Neural cell (in vitro differentiated cells): ENCODE measurements around the gene PPFIA1.

Source experiments
- EP300 ChIP-seq: fragments of 450-650 bp; conservative IDR thresholded peaks from 2 replicates; pipeline ENCODE4 v1.6.1; 2014; ENCODE audit warnings: antibody characterized with exemption, mild to moderate bottlenecking, moderate library complexity; ENCODE audit not compliant: poor library complexity, severe bottlenecking
- MXI1 ChIP-seq: fragments of 450-650 bp; conservative IDR thresholded peaks from 2 replicates; pipeline ENCODE4 v1.6.1; 2014; ENCODE audit warnings: antibody characterized with exemption, mild to moderate bottlenecking; ENCODE audit not compliant: poor library complexity, severe bottlenecking
- RAD21 ChIP-seq: fragments of 450-650 bp; conservative IDR thresholded peaks from 2 replicates; pipeline ENCODE4 v1.6.1; 2014; ENCODE audit warnings: antibody characterized with exemption, mild to moderate bottlenecking, moderate library complexity
- TF ChIP-seq, protein P1 (sequence below): fragments of 450-650 bp; IDR thresholded peaks from 2 replicates; pipeline ENCODE4 v1.5.1; 2014; ENCODE audit warnings: antibody characterized with exemption, mild to moderate bottlenecking, moderate library complexity; ENCODE audit not compliant: poor library complexity, severe bottlenecking

DNA sequence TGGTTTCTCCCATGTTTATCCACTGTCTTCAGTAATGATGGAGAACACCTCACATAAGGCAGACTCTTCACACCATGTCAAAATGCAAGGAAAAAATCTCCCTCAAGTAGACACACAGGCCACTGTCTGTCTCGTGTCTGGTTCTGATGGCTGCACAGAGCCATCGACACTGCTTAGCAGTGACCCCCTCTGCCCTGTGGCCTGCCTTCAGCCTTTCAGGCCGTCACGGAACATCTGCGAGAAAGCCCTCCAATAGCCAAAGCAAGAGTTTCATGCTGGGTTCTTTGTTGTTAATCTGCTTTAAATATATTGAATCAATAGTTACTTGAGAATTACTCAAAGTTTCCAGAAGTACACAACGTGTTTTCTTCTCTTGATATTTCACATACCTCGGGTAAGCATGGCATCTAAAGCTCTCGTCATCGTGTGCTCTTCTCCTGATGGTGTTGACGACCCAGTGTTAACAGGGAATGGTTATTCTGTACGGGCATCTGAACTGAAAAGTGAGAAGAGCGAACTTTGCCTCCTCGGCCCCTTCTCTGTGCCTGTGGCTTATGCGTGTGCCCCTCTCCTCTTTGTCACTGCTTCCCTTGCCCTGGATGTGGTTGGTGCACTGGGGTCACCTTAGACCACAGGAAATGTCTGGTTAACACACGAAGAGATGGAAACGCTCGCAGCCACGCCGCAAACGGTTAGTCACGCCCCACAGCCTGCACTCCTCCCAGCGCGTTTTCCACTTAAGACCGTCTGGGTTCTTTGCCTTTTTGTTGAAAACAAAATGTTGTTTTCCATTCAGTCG lies 94.5 kb downstream of the PPFIA1 start:
- TF ChIP-seq, protein P1, sequence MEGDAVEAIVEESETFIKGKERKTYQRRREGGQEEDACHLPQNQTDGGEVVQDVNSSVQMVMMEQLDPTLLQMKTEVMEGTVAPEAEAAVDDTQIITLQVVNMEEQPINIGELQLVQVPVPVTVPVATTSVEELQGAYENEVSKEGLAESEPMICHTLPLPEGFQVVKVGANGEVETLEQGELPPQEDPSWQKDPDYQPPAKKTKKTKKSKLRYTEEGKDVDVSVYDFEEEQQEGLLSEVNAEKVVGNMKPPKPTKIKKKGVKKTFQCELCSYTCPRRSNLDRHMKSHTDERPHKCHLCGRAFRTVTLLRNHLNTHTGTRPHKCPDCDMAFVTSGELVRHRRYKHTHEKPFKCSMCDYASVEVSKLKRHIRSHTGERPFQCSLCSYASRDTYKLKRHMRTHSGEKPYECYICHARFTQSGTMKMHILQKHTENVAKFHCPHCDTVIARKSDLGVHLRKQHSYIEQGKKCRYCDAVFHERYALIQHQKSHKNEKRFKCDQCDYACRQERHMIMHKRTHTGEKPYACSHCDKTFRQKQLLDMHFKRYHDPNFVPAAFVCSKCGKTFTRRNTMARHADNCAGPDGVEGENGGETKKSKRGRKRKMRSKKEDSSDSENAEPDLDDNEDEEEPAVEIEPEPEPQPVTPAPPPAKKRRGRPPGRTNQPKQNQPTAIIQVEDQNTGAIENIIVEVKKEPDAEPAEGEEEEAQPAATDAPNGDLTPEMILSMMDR, result no peak
- TF ChIP-seq RAD21 (no peak), MXI1 (no peak), EP300 (no peak)
